HFFc6 (cell line): ENCODE results near the gene RNF144A. TPM values are rescaled to one million over a fixed set of nuclear protein-coding genes. Genes with fewer than 3 reads are reported as not detected.

Source experiments
- DNase-seq: peaks from one replicate; pipeline ENCODE4 v3.0.0-alpha.2; 2018
- H3K27ac Mint-ChIP-seq: 2 replicates; pipeline ENCODE4 v1.8.0; 2020; ENCODE audit warnings: mild to moderate bottlenecking, mixed read lengths
- H3K27me3 Mint-ChIP-seq: 2 replicates; pipeline ENCODE4 v1.8.0; 2021; ENCODE audit warnings: mild to moderate bottlenecking, moderate library complexity, mixed read lengths; ENCODE audit not compliant: insufficient read depth
- H3K36me3 Mint-ChIP-seq: 2 replicates; pipeline ENCODE4 v1.8.0; 2021; ENCODE audit warnings: low read depth, mixed read lengths
- H3K4me1 Mint-ChIP-seq: 2 replicates; pipeline ENCODE4 v1.8.0; 2020; ENCODE audit warnings: low read depth, mixed read lengths
- H3K4me3 Mint-ChIP-seq: 2 replicates; pipeline ENCODE4 v1.8.0; 2020; ENCODE audit warnings: mild to moderate bottlenecking, moderate library complexity, mixed read lengths
- H3K9me3 Mint-ChIP-seq: 2 replicates; pipeline ENCODE4 v1.8.0; 2020; ENCODE audit warnings: mild to moderate bottlenecking, mixed read lengths
- CTCF ChIP-seq: fragments of 200-600 bp; sonication (generic); IDR thresholded peaks from 2 replicates; pipeline ENCODE4 v1.5.0; 2021; ENCODE audit warnings: antibody characterized with exemption, mild to moderate bottlenecking
- total RNA-seq, 6 experiments: library from RNA; stranded (reverse); fragmentation: NEBNext Ultra II Directional; extraction: Animal tissue kit (Norgen Biotek cat#: 25700); gene quantifications; 2 replicates in 1 of 6; 3 replicates in 5 of 6; pipeline ENCODE4 v1.2.3, GENCODE V29; 2021

Gene RNF144A
- total RNA-seq, 6 experiments from 2014 or later: not detected

- H3K9me3 Mint-ChIP-seq: peaks cover 39% of the 10 kb centered on the region
- peaks cover 3% of the 10 kb centered on the region for H3K27me3 Mint-ChIP-seq
- no peak overlapping the region for H3K27ac Mint-ChIP-seq
- TF ChIP-seq CTCF: no peak
- H3K36me3 Mint-ChIP-seq: peaks cover 6% of the 10 kb centered on the region; the same call in 1 of the 2 replicates
- H3K4me1 Mint-ChIP-seq: no peaks in the 10 kb centered on the region
- H3K4me3 Mint-ChIP-seq: no peak overlapping the region
- no peak for DNase-seq
Measured at GRCh38 chr2:7007488-7007845, 90.3 kb downstream of the RNF144A start.

- Mint-ChIP-seq H3K27me3 (peaks cover 3% of the 10 kb centered on the region), H3K27ac (no peak overlapping the region), H3K4me1 (no peaks in the 10 kb centered on the region), H3K4me3 (no peak overlapping the region), H3K9me3 (peaks cover 46% of the 10 kb centered on the region), H3K36me3 (peaks cover 6% of the 10 kb centered on the region; the same call in 1 of the 2 replicates)
- no peak for DNase-seq
- TF ChIP-seq CTCF: no peak
Measured at GRCh38 chr2:7007846-7008741, 90.9 kb downstream of the RNF144A start.

GRCh38 chr2:7009207-7009911 lies 92.1 kb downstream of the RNF144A start:
- H3K4me3 Mint-ChIP-seq: no peak overlapping the region
- H3K36me3 Mint-ChIP-seq: peaks cover 6% of the 10 kb centered on the region; the same call in 1 of the 2 replicates
- H3K4me1 Mint-ChIP-seq: no peaks in the 10 kb centered on the region
- H3K27ac Mint-ChIP-seq: no peak overlapping the region
- peaks cover 51% of the 10 kb centered on the region for H3K9me3 Mint-ChIP-seq
- DNase-seq: no peak
- no peak for TF ChIP-seq CTCF
- peaks cover 3% of the 10 kb centered on the region for H3K27me3 Mint-ChIP-seq

GRCh38 chr2:7010391-7011054 lies 93.3 kb downstream of the RNF144A start:
- no peak for DNase-seq
- H3K27ac Mint-ChIP-seq: no peak overlapping the region
- no peak for TF ChIP-seq CTCF
- H3K4me3 Mint-ChIP-seq: no peak overlapping the region
- peaks cover 2% of the 10 kb centered on the region; the same call in 1 of the 2 replicates for H3K27me3 Mint-ChIP-seq
- peaks cover 62% of the 10 kb centered on the region for H3K9me3 Mint-ChIP-seq
- H3K4me1 Mint-ChIP-seq: no peaks in the 10 kb centered on the region
- peaks cover 6% of the 10 kb centered on the region; the same call in 1 of the 2 replicates for H3K36me3 Mint-ChIP-seq

GRCh38 chr2:7011356-7012083 lies 94.3 kb downstream of the RNF144A start:
- Mint-ChIP-seq H3K9me3 (peaks cover 59% of the 10 kb centered on the region), H3K27ac (no peak overlapping the region), H3K36me3 (peaks cover 6% of the 10 kb centered on the region; the same call in 1 of the 2 replicates), H3K4me3 (no peak overlapping the region), H3K27me3 (peaks cover 2% of the 10 kb centered on the region; the same call in 1 of the 2 replicates), H3K4me1 (no peaks in the 10 kb centered on the region)
- peak; percentile 41 for DNase-seq
- TF ChIP-seq CTCF: no peak
